WTC11 (cell line): Measurements from ENCODE around the gene OLFML3. TPM values are rescaled to one million over a fixed set of nuclear protein-coding genes. Genes with fewer than 3 reads are reported as not detected.

ENCODE experiments used
- ATAC-seq: fragments of 200-7000 bp; cut with Tn5 transposase; 2 replicates; pipeline ENCODE4 v1.10.0; 2021; ENCODE audit warnings: mild to moderate bottlenecking, moderate library complexity
- CTCF ChIA-PET: fragments of 300-600 bp; sonication (Branson Sonifier 250); formaldehyde crosslinking; loops from one replicate; lab custom pipeline; 2021; ENCODE audit warnings: antibody characterized with exemption; lab: Charles Lee
- POLR2A ChIA-PET: fragments of 350-600 bp; sonication (Branson Sonifier 250); formaldehyde crosslinking; loops from one replicate; lab custom pipeline; 2021; ENCODE audit warnings: antibody characterized with exemption; lab: Charles Lee
- DNase-seq: peaks from one replicate; pipeline ENCODE4 v3.0.0; 2021; ENCODE audit warnings: low spot score
- H3K27ac Mint-ChIP-seq: 2 replicates; pipeline ENCODE4 v1.8.0; 2021; ENCODE audit warnings: mixed read lengths
- H3K27me3 Mint-ChIP-seq: 2 replicates; pipeline ENCODE4 v1.8.0; 2021; ENCODE audit warnings: low read depth, mild to moderate bottlenecking, moderate library complexity, mixed read lengths
- H3K36me3 Mint-ChIP-seq: 2 replicates; pipeline ENCODE4 v1.8.0; 2021; ENCODE audit warnings: mixed read lengths
- H3K4me1 Mint-ChIP-seq: 2 replicates; pipeline ENCODE4 v1.8.0; 2022; ENCODE audit warnings: mixed read lengths
- H3K4me3 Mint-ChIP-seq: 2 replicates; pipeline ENCODE4 v1.8.0; 2021; ENCODE audit warnings: mild to moderate bottlenecking, moderate library complexity, mixed read lengths
- H3K9me3 Mint-ChIP-seq: 2 replicates; pipeline ENCODE4 v1.8.0; 2021; ENCODE audit warnings: mixed read lengths
- ATF3 ChIP-seq: sonication (generic); formaldehyde crosslinking; conservative IDR thresholded peaks from 2 replicates; pipeline ENCODE4 v1.8.1; 2022; ENCODE audit warnings: mild to moderate bottlenecking, missing genetic modification reagents
- ATF6 ChIP-seq: sonication (generic); formaldehyde crosslinking; IDR thresholded peaks from 2 replicates; pipeline ENCODE4 v1.8.1; 2023; ENCODE audit warnings: mild to moderate bottlenecking, missing genetic modification reagents
- CDX4 ChIP-seq: fragments of 250-450 bp; sonication (Bioruptor Pico); IDR thresholded peaks from 2 replicates; pipeline ENCODE4 v1.9.0; 2021; ENCODE audit warnings: moderate library complexity, mild to moderate bottlenecking, inconsistent platforms, borderline replicate concordance
- CREB1 ChIP-seq: sonication (generic); formaldehyde crosslinking; IDR thresholded peaks from 2 replicates; pipeline ENCODE4 v1.8.0; 2023; ENCODE audit warnings: mild to moderate bottlenecking, missing genetic modification reagents
- FOXP1 ChIP-seq: sonication (generic); formaldehyde crosslinking; IDR thresholded peaks from 2 replicates; pipeline ENCODE4 v1.8.0; 2022; ENCODE audit warnings: missing genetic modification reagents, mild to moderate bottlenecking, moderate library complexity, borderline replicate concordance
- GRHL2 ChIP-seq: fragments of 250-450 bp; sonication (Bioruptor Pico); IDR thresholded peaks from 2 replicates; pipeline ENCODE4 v1.8.0; 2022; ENCODE audit warnings: mild to moderate bottlenecking, moderate library complexity; ENCODE audit not compliant: insufficient replicate concordance, severe bottlenecking
- HMGXB4 ChIP-seq: sonication (generic); formaldehyde crosslinking; IDR thresholded peaks from 2 replicates; pipeline ENCODE4 v1.8.1; 2023; ENCODE audit warnings: mild to moderate bottlenecking, moderate library complexity, missing genetic modification reagents
- IRF1 ChIP-seq: sonication (generic); formaldehyde crosslinking; IDR thresholded peaks from 2 replicates; pipeline ENCODE4 v1.8.0; 2023; ENCODE audit warnings: missing genetic modification reagents
- JAZF1 ChIP-seq: fragments of 250-450 bp; sonication (Bioruptor Pico); IDR thresholded peaks from 2 replicates; pipeline ENCODE4 v1.9.0; 2021; ENCODE audit warnings: moderate library complexity, mild to moderate bottlenecking, inconsistent platforms
- PRRX2 ChIP-seq: fragments of 250-450 bp; sonication (Bioruptor Pico); IDR thresholded peaks from 2 replicates; pipeline ENCODE4 v1.8.0; 2021; ENCODE audit warnings: mild to moderate bottlenecking
- RELA ChIP-seq: sonication (generic); formaldehyde crosslinking; IDR thresholded peaks from 2 replicates; pipeline ENCODE4 v1.8.1; 2022; ENCODE audit warnings: missing genetic modification reagents, mild to moderate bottlenecking, borderline replicate concordance
- RORB ChIP-seq: fragments of 250-450 bp; sonication (Bioruptor Pico); IDR thresholded peaks from 2 replicates; pipeline ENCODE4 v1.9.0; 2021; ENCODE audit warnings: mild to moderate bottlenecking
- TEAD4 ChIP-seq: sonication (generic); formaldehyde crosslinking; IDR thresholded peaks from 2 replicates; pipeline ENCODE4 v1.8.0; 2022; ENCODE audit warnings: mild to moderate bottlenecking, missing genetic modification reagents
- USF2 ChIP-seq: sonication (generic); formaldehyde crosslinking; IDR thresholded peaks from 2 replicates; pipeline ENCODE4 v1.8.1; 2023; ENCODE audit warnings: mild to moderate bottlenecking, missing genetic modification reagents, moderate library complexity
- ZBTB21 ChIP-seq: sonication (generic); formaldehyde crosslinking; IDR thresholded peaks from 2 replicates; pipeline ENCODE4 v1.8.1; 2023; ENCODE audit warnings: mild to moderate bottlenecking, missing genetic modification reagents, borderline replicate concordance
- ZBTB43 ChIP-seq: sonication (generic); formaldehyde crosslinking; IDR thresholded peaks from 2 replicates; pipeline ENCODE4 v1.8.1; 2023; ENCODE audit warnings: mild to moderate bottlenecking, missing genetic modification reagents
- ZNF121 ChIP-seq: sonication (generic); formaldehyde crosslinking; IDR thresholded peaks from 2 replicates; pipeline ENCODE4 v1.8.0; 2023; ENCODE audit warnings: missing genetic modification reagents
- ZNF281 ChIP-seq: sonication (generic); formaldehyde crosslinking; IDR thresholded peaks from 2 replicates; pipeline ENCODE4 v1.8.0; 2023; ENCODE audit warnings: mild to moderate bottlenecking, missing genetic modification reagents
- ZNF423 ChIP-seq: fragments of 250-450 bp; sonication (Bioruptor Pico); IDR thresholded peaks from 2 replicates; pipeline ENCODE4 v2.1.2; 2022; ENCODE audit warnings: mild to moderate bottlenecking, moderate library complexity
- ZSCAN18 ChIP-seq: fragments of 250-450 bp; sonication (Bioruptor Pico); IDR thresholded peaks from 2 replicates; pipeline ENCODE4 v2.1.2; 2022; ENCODE audit warnings: mild to moderate bottlenecking, moderate library complexity
- total RNA-seq: library from RNA; stranded (reverse); gene quantifications from 3 replicates; pipeline ENCODE4 v1.2.3, GENCODE V29; 2021

OLFML3 gene
- total RNA-seq, 1 experiment from 2014 or later, result 65.8 TPM

- CTCF ChIA-PET, result no interaction called here
- Mint-ChIP-seq H3K36me3 (peaks cover 22% of the 10 kb centered on the region), H3K4me1 (peaks cover 29% of the 10 kb centered on the region), H3K27ac (no peak overlapping the region), H3K27me3 (no peaks in the 10 kb centered on the region), H3K4me3 (no peak overlapping the region), H3K9me3 (no peaks in the 10 kb centered on the region)
- ATAC-seq (no peak), DNase-seq (no peak)
- TF ChIP-seq RELA (CRISPR knock-in tag), result no peak
- TF ChIP-seq CREB1, result no peak
- no peak for TF ChIP-seq PRRX2 (CRISPR knock-in tag)
- TF ChIP-seq RORB, result no peak
- no peak for TF ChIP-seq FOXP1
- TF ChIP-seq ZNF281 (CRISPR knock-in tag), result no peak
- TF ChIP-seq GRHL2, result no peak
- TF ChIP-seq USF2 (CRISPR knock-in tag), result no peak
- TF ChIP-seq ZNF423 (CRISPR knock-in tag), result no peak
- no peak for TF ChIP-seq HMGXB4 (CRISPR knock-in tag)
- TF ChIP-seq ATF3, result no peak
- no peak for TF ChIP-seq ATF6 (CRISPR knock-in tag)
- no peak for TF ChIP-seq ZBTB43 (CRISPR knock-in tag)
- POLR2A ChIA-PET, result no interaction called here
These were observed 36.1 kb upstream of the OLFML3 start for GRCh38 chr1:113943028-113943811.

GRCh38 chr1:113945329-113945728, 33.9 kb upstream of the OLFML3 start:
- POLR2A ChIA-PET, result no interaction called here
- TF ChIP-seq TEAD4 (CRISPR knock-in tag) (no peak), CDX4 (CRISPR knock-in tag) (no peak), JAZF1 (CRISPR knock-in tag) (no peak), IRF1 (no peak), ZBTB21 (CRISPR knock-in tag) (no peak), RORB (no peak), ZSCAN18 (CRISPR knock-in tag) (no peak), ZNF121 (CRISPR knock-in tag) (no peak)
- ATAC-seq (no peak), DNase-seq (no peak)
- H3K4me1 Mint-ChIP-seq, result peaks cover 23% of the 10 kb centered on the region
- no peaks in the 10 kb centered on the region for H3K27me3 Mint-ChIP-seq
- no peak overlapping the region for H3K4me3 Mint-ChIP-seq
- no peak overlapping the region for H3K27ac Mint-ChIP-seq
- H3K9me3 Mint-ChIP-seq, result no peaks in the 10 kb centered on the region
- CTCF ChIA-PET, result interaction anchor here (1.1 to 2.4 kb wide), 2 partner anchors 34 to 401 kb away, joined by 3 to 7 read pairs; partner anchors contain the start of gene OLFML3
- peaks cover 20% of the 10 kb centered on the region for H3K36me3 Mint-ChIP-seq
